RCC 7860 (cell line): ENCODE data around the gene SDK1.

Experiments used
- DNase-seq: peaks from one replicate; pipeline ENCODE4 v3.0.0-alpha.2; 2015; ENCODE audit warnings: low spot score
- FAIRE-seq: peaks from 2 replicates; lab custom pipeline; 2012; peaks lifted over from hg19 to GRCh38; lab: Jason Lieb, UNC

The SDK1 gene, protein sequence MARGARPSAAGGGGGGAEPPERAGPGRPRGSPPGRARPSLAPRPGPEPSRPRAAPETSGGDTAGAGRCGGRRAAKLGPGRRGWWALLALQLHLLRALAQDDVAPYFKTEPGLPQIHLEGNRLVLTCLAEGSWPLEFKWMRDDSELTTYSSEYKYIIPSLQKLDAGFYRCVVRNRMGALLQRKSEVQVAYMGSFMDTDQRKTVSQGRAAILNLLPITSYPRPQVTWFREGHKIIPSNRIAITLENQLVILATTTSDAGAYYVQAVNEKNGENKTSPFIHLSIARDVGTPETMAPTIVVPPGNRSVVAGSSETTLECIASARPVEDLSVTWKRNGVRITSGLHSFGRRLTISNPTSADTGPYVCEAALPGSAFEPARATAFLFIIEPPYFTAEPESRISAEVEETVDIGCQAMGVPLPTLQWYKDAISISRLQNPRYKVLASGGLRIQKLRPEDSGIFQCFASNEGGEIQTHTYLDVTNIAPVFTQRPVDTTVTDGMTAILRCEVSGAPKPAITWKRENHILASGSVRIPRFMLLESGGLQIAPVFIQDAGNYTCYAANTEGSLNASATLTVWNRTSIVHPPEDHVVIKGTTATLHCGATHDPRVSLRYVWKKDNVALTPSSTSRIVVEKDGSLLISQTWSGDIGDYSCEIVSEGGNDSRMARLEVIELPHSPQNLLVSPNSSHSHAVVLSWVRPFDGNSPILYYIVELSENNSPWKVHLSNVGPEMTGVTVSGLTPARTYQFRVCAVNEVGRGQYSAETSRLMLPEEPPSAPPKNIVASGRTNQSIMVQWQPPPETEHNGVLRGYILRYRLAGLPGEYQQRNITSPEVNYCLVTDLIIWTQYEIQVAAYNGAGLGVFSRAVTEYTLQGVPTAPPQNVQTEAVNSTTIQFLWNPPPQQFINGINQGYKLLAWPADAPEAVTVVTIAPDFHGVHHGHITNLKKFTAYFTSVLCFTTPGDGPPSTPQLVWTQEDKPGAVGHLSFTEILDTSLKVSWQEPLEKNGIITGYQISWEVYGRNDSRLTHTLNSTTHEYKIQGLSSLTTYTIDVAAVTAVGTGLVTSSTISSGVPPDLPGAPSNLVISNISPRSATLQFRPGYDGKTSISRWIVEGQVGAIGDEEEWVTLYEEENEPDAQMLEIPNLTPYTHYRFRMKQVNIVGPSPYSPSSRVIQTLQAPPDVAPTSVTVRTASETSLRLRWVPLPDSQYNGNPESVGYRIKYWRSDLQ (N-terminal part only)

DNA sequence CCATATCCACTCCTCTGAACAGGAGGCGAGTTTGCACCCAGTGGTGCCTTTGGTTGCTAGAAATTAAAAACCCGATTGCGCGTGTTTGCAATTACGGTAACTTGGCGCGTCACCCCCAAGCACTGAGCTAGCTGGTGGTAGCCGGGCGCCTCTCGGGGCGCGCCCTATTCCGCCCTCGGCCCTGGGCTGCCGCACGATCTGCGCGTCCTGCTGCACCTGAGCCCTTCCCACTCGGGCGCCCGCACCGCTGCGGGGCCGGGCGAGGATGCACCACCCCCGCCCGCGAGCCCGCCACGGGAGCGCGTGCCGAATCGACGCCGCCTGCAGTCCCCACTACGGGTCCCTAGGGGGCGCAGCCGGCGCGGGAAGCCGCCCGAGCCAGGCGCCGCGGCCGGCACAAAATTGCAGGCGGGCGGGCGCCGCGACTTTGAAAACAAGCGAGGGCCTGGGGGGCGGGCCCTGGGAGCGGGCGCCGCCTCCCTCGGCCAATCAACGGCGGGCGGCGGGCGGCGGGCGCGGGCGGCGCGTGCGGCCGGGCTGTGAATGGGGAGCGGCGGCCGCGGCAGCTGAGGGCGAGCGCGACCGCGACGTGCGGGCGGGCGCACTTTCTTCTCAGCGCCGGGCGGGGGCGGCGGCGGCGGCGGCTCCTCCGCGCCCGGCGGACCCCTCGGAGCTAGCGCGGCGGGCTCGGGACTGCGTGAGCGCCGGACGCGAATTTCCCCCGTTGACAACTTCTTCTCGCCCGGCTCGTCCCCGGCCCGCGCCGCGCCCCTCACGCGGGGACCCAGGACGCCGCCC, at the start of gene SDK1:
Gene SDK1, plus strand, starts transcription at position 602 of the 798 bp plus-strand sequence. CDS start 335 bp downstream, outside the sequence.
- peak; percentile 60 for DNase-seq

DNA sequence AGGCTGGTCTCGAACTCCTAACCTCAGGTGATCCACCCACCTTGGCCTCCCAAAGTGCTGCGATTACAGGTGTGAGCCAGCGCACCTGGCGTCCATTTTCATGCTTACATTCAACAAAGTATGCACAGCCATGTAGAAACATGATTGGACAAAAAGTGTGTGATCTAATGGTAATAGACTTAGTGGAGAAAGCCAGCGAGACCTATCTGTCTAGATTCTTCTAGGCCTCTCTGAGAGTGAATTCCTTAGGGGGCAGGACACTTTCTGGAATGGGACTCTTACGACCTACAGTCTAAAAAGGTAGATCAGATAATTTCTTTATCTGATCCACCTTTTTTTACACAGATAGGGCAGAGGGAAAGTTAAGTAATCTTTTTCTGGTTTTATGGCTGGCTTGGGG, 46.3 kb upstream of the SDK1 start:
- no peak for FAIRE-seq

More for the DNA sequence above, at the start of gene SDK1:
- FAIRE-seq = no peak

DNA sequence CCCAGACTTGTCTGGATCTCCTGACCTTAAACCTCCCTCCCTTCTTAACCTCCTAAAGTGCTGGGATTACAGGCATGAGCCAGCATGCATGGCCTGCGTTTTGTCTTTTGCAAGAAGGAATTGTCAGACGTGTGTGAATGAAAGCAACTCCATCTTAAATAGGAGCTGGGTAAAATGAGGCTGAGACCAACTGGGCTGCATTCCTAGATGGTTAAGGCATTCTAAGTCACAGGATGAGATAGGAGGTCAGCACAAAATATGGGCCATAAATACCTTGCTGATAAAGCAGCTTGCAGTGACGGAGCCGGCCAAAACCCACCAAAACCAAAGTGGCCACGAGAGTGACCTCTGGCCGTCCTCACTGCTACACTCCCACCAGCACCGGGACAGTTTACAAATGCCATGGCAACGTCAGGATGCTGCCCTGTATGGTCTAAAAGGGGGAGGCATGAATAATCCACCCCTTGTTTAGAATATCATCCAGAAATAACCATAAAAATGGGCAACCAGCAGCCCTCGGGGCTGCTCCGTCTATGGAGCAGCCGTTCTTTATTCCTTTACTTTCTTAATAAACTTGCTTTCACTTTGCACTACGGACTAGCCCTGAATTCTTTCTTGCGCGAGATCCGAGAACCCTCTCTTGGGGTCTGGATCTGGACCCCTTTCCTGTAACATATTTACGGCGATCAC, 41.2 kb upstream of the SDK1 start:
- DNase-seq (peak; percentile 10), FAIRE-seq (no peak)

More for the DNA sequence above, 46.3 kb upstream of the SDK1 start:
- no peak for DNase-seq

DNA sequence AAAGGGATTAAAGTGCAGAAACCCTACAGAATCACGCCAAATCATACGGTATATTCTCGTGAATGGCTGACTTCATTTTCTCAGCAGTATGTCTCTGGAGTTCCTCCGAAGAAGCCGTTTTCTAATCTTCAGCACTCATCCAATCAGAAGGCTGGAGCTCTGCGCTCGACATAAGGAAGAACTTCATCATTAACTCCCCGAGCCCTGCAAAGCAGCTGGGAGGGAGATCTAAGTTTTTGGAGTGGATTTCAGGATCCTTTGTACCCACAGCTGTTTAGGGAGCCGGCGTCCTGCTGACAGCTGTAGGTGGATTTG, 40.7 kb upstream of the SDK1 start:
- DNase-seq (no peak), FAIRE-seq (no peak)

DNA sequence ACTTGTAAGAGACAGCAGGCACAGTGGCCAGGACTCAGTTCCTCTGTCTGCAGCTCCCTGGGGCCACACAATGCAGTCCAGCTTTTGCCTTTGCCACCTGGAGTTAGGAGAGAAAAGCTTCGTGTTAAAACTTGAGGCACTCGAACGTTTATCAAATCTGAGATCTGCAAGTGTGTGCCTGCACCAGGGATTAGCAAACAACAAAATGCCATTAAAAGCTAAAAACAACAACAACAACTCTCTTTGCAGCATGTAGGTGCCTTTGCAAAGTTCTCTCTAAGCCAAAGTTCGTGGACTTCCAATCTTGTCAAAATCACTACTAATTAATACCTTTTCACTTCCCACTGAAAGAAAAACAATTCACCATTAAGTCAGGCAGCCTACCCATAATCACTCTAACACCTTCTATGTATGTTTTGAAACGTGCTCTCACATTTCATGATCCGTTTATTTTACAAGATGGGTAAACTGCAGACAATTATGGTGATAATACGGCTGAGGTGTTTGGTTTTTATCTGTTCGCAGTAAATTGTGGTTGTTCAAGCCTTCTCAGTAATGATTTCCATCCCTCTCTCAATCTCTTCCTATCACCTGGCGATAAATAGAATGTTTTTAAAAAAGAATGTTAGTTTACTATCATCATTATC, 36.2 kb upstream of the SDK1 start:
- DNase-seq (no peak), FAIRE-seq (no peak)

DNA sequence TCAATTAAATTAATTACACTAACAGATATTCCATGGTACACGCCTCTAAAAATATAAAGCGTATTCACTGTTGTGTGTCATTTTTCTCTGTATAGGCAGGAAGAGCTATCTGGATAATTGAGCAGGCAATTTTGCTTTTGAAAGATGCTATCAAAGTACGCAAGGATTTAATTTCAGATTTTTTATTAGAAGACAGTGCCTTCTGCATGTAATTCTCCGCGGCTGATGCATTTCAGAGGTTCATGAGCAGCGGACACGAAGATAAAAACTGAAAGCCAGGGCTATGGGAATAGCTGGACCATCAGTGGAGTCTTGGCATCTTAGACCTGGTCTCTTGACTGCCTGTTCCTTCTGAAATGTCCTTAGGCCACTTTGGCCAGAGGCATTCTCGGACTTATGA, 35.7 kb upstream of the SDK1 start:
- FAIRE-seq = no peak
- no peak for DNase-seq

DNA sequence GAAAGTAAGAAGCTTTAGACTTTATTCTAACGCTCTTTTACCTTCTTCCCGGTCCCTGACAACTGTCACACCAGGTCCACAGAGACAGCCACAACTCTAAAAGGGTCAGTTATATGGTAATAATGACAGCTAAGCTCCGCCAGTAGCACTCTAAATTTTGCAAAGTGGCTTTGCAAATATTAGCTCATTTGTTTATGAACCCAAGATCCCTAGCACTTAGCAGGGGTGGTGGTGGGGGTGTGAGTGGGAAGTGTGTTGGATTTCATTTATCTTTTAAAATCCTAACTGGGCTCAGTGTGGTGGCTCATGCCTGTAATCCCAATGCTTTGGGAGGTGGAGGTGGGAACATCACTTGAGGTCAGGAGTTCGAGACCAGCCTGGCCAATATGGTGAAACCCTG, 34.8 kb upstream of the SDK1 start:
- DNase-seq (no peak), FAIRE-seq (no peak)

DNA sequence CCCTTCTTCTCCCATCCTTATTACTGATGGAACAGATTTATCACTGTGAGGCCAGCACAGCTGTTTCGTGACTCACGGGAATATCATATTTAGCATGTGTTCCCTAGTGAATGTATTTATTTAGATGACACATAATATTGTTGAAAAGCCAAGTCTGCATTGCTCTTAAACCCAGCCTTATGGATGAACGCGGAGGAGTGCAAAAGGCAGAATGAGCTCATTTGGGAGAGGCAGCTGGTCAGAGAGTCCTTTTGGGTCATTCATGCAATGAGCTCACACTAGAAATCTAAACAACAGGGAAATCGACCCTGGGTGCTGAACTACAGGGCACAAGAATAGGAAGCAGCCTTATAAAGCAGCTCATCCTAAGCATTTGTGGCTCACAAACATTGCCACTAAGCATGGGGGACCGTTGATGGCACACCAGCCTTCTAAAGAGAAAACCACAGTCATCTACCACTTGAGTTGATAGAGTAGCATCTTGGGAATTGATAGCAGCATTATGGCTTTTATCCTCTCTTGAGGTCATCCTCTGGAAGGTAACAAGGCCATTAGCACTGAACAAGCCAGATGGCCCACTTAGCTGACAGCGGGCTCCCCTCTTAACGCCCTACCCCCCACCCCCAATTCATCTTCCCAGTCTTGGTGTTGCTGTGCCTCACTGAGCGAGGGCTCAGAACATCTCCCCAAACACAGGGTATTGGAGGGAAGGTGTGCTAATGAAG, 32.9 kb upstream of the SDK1 start:
- DNase-seq (peak; percentile 63), FAIRE-seq (no peak)

DNA sequence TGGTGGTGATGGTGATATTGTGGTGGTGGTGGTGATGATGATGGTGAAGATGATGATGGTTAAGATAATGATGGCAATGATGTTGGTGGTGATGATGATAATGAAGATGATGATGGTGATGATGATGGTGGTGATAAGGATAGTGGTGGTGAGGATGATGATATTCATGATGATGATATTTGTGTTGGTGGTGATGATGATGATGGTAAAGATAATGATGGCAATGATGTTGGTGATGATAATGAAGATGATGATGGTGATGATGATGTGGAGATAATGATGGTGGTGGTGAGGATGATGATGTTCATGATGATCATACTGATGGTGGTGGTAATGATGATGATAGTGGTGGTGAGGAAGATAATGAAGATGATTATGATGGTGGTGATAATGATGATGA, 30.7 kb upstream of the SDK1 start:
- DNase-seq (no peak), FAIRE-seq (no peak)

DNA sequence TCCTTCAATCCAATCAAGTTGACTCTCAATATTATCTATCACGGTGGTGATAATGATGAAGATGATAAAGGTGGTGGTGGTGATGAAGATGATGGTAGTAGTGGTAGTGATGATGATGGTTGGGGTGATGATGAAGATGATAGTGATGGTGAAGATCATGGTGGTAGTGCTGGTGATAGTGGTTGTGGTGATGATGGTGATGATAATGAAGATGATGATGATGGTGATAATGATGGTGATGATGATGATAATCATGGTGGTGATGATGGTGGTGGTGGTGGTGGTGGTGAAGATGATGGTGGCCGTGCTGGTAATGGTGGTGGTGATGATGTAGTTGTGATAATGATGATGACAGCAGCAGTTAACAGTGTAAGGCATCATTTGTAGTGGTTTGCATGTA, 29.8 kb upstream of the SDK1 start:
- no peak for DNase-seq
- no peak for FAIRE-seq

DNA sequence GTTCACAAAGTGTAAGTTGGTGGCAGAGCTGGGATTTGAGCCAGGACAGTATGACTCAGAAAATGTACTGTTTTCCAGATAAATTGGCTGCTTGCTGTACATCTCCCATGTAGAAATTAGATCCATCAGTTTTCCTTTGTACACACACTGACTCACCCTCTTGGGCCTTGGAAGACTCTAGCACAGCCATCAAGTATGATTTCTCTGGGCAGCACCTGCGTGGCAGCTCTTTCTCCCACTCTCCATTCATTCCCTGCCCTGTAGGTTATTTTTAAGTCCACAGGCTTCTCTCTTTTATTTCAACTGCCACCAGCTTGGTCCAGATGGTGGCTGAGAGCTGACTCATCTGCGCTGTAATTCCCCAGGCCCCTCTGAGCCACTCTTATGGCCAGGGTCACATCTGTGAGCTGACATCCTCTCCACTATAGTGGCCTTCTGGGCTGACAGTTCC, 28.3 kb upstream of the SDK1 start:
- FAIRE-seq = peak; percentile 63

DNA sequence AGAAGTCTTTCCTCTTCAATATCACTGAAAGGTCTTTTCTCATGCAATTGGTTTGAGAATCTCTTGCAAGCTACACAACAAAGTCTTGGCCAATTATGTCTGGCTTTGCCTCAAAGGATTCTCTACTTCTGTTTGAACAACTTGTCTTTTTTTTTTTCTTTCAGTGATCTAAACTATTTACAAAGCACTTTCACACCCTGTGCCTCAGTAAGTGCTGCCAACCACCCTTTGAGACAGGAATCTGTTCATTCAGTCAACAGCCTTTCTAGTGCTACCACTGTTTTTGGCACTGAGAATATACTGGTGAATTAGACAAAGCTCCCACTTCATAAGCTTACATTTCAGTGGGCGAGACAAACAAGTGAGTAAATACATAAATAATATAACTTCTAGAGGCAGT, 26.9 kb upstream of the SDK1 start:
- no peak for FAIRE-seq
- DNase-seq = no peak

More for the DNA sequence above, 28.3 kb upstream of the SDK1 start:
- DNase-seq = peak; percentile 59

DNA sequence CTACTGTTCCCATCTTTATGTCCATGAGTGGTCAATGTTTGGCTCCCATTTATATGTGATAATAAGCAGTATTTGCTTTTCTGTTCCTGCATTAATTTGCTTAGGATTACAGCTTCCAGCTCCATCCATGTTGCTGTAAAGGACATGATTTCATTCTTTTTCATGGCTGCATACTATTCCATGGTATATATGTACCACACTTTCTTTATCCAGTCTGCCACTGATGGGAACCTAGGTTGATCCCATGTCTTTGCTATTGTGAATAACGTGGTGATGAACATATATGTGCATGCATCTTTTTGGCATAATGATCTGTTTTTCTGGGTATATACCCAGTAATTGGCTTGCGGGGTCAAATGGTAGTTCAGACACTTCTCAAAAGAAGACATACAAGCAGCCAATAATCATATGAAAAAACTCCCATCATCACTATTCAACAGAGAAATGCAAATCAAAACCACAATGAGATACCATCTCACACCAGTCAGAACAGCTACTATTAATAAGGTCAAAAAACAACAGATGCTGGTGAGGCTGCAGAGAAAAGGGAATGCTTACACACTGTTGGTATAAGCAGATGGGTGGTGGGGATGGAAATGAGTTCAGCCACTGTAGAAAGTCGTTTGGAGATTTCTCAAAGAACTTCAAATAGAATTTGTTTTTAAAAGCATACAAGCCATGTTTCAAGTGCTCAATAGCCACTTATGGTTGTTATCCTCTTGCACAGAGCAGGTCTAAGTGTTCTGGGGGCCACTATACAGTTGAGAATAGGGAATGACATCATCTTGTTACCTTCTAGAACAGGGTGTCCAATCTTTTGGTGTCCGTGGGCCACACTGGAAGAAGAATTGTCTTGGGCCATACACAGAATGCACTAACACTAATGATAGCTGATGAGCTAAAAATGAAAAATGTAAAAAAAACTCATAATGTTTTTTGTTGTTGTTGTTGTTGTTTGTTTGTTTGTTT, 23.2 kb upstream of the SDK1 start:
- DNase-seq (no peak), FAIRE-seq (no peak)

DNA sequence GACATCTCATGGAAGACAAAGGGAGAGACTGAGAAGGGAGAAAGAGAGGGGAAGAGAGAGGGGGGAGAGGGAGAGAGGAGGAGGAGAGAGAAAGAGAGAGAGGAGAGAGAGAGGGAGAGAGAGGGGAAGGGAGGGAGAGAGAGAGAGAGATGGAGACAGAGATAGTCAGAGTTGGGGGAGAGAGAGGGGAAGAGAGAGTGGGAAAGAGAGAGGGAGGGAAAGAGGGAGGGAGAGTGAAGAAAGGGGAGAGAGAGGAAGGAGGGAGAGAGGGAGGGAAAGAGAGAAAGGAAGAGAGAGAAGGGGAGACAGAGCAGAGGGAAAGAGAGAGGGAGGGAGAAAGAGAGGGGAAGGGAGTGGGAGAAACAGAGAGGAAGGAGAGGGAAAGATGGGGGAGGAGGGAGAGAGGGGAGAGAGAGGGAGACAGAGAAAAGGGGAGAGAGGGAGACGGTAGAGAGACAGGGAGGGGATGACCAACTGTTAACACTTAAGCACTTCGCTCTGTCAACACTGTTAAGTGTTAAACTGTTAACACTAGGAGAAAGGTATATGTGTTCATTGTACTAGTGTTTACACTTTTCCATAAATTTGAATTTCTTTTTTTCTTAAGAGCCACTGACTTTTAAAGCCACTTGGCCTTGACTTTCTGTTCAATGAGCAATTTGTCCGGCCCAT, 21.8 kb upstream of the SDK1 start:
- no peak for DNase-seq
- no peak for FAIRE-seq

DNA sequence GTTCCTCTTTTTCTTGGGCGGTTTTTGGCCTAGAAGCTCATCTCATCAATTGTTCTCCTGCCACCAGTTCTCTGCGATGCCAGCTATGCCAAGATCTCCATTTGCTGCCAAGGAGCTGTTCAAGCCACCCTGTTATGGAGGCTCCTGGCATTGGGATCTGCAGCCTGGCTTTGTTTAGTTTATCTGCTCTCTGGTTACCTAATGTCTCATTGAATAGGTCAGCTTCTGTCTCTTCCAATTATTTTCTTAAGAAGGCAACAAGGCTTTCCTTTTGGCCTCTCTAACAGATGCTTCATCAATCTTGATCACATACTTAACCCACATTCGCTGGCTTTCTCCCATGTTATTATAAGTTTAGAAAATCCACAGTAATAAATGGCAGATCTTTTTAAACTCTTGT, 20.6 kb upstream of the SDK1 start:
- FAIRE-seq (no peak), DNase-seq (no peak)

DNA sequence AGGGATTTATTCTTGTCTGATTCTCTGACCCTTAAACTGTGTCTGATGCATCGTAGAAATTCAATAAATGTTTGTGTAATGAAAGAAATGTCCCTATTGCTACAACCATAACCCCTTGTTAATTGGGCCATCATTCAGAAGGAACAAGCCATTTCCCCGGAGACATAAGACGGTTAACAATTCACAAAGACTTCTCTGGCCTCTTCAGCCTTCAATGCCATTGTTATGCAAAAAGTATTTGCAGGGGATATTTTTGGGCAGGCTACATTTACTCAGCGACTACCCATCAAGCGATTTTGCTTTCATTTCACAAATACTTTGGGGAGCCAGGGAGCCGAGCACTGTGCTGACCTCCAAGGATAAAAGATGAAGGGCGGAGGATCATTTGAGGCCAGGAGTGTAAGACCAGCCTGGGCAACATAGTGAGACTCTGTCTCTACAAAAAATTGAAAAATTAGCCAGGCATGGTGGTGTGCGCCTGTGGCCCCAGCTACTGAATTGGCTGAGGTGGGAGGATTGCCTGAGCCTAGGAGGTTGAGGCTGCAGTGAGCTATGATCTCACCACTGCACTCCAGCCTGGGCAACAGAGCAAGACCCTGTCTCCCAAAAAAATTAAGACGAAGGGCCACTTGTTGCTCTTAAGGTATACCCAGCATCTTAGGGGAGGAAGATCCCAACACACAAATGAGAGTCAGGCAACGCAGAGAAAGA, 20.0 kb upstream of the SDK1 start:
- DNase-seq (no peak), FAIRE-seq (no peak)
